T-helper 2 cell (primary cell): ENCODE data around the gene DAB2.

Experiments
- DNase-seq, 5 experiments: peaks; one replicate each; pipeline versions ENCODE4 v3.0.0 to v3.0.0-alpha.2; 2012 to 2022

The DAB2 gene

DNA sequence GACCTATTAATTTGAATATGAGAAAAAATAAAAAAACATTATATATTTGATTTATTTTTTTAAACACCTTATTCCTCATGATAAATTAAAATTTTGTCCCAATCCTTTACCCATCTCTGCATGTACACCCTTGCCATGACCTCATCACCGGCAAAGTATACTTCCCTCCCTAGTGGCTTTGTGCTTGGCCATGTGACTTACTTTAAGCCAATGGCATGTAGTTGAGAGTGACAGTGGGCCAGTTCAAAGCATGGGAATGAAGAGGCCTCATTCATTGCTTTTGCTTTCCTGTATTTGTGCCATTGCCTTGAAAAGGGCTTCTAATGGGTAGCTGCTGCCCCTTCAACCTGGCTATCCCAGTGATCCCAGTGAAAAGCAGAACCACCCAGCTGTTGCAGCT lies 91.7 kb downstream of the DAB2 start:
- no peak for DNase-seq

DNA sequence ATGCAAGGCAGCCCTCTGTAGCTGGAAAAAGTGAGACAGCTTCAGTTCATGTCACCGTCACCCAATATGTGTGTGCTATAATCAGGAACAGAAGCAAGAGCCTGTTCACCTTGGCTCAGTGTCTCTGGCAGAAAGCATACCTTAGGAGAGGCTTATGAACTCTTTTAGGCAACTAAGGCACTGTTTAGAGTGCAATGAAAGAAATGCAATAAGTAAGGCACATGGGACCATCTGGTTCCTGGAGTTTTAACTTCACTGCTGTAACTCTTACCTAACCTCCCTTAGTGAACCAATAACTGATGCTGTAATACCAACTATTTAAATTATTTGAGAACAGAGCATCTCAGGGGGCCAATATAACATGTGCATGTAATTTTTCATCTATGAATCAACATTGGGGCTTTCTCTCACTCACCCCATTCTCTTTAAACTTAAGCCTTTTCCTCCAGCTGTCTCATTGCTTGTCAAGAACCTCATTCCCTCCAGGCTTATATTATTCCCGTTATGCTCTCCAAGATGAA lies 92.9 kb downstream of the DAB2 start:
- DNase-seq, result no peak

GRCh38 chr5:39328731-39329130 lies 96.0 kb downstream of the DAB2 start:
- DNase-seq, result no peak

DNA sequence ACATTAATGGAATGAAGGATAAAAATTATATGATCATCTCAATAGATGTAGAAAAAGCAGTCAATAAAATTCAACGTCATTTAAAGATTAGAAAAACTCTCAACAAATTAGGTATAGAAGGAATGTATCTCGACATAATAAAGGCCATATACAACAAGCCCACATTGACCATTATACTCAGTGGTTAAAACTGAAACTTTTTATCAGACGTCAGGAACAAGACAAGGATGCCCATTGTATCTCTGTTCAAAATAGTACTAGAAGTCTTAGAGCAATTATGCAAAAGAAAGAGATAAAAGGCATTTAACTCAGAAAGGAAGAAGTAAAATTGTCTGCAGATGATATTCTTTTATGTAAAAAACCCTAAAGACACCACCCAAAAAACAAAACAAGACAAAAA lies 101.2 kb downstream of the DAB2 start:
- DNase-seq, result no peak
